PC-3 (cell line): ENCODE data around the gene DIP2C.

ENCODE experiments used
- CTCF ChIP-seq: fragments of 300-600 bp; sonication (generic); conservative IDR thresholded peaks from 2 replicates; pipeline ENCODE4 v1.5.1; 2017; ENCODE audit warnings: antibody characterized with exemption, low read depth, mild to moderate bottlenecking, low read length
- EZH2 ChIP-seq: fragments of 300-600 bp; sonication (generic); IDR thresholded peaks from one replicate; pipeline ENCODE4 v1.6.1; 2017; ENCODE audit warnings: antibody characterized with exemption, mild to moderate bottlenecking, low read length; ENCODE audit not compliant: unreplicated experiment
- EZH2phosphoT487 ChIP-seq: fragments of 300-600 bp; sonication (generic); IDR thresholded peaks from 2 replicates; pipeline ENCODE4 v1.6.1; 2018; ENCODE audit warnings: mild to moderate bottlenecking, antibody characterized with exemption, low read length, borderline replicate concordance

- TF ChIP-seq CTCF (no peak), EZH2 (no peak), EZH2phosphoT487 (no peak)
These were observed 157.9 kb downstream of the DIP2C start for GRCh38 chr10:531541-531940.
